DMS 273 (cell line): ENCODE results near the gene TEAD1.

Source experiments
- DNase-seq: peaks from one replicate; lab custom pipeline; 2025; ENCODE audit not compliant: unreplicated experiment; lab: John Stamatoyannopoulos, UW

Gene TEAD1

DNA sequence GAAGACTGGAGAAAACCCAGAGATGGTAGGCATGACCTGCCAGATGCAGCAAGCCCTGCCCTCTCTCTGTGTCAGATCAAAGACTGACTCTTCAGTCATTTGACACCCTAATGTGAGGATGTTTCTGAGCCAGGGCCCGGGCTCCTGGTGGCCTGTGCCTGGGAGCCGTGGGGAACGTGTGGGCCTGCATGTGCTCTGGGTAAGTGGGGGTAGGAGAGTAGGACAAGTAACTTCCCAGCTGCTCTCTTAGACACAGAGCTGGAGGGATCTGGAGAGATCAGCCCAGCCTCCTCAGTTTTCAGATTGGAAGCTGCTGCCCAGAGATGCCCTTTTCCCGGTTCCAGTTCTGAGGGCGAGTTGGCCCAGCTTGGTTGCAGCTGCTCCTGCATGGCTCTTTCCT, 110.8 kb downstream of the TEAD1 start:
- DNase-seq: peak; percentile 58

DNA sequence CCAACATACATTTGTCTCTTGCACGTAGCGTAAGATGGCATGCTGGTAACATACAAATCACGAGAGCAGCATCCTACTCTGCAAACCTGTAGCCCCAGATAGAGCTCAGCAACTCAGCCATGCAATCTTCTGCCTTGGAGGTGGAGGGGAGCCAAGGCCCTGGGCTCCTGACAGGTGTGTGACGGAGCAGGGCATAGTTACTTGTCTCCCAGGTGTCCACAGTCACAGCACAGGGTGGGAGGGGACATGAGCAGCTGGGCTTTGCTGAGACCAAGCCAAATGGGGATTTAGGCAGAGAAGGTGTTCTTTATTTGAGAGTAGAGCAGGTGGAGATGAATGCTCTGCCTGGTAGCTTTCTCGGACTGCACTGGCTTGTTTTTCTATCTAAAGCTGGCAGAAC, 111.7 kb downstream of the TEAD1 start:
- no peak for DNase-seq

DNA sequence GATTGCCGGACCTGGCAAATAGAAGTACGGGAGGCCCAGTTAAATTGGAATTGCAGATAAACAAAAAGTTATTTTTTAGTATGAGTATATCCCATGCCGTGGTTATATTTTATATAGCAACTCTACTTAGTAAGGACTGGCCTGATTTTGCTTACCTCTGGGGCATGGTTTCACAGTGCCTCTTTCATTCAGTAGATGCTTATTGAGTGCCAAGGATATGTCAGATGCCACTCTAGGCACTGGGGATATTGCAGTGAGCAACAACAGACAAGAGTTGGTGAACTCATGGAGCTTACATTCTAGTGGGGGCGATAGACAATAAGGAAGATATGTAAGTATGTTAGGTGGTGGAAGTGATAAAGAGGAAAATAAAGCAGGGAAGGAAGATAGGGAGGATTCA, 112.2 kb downstream of the TEAD1 start:
- no peak for DNase-seq

DNA sequence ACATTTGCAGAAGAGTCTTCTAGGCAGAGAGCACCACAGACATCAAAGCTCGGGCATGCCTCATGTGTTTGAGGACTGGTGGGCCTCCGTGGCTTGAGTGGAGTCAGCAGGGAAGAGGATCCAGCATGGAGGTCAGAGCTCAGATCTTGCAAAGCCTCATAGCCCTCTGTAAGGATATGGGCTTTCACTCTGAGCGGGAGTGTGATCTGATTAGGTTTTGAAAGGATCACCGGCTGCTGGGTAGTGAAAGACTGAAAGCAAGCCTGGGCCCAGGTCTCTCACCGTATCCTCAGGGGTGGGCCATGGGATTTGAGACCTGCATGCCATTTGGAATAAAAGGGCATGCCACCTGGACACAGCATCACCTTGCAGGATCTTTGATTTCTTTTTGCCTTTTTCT, 112.7 kb downstream of the TEAD1 start:
- no peak for DNase-seq

DNA sequence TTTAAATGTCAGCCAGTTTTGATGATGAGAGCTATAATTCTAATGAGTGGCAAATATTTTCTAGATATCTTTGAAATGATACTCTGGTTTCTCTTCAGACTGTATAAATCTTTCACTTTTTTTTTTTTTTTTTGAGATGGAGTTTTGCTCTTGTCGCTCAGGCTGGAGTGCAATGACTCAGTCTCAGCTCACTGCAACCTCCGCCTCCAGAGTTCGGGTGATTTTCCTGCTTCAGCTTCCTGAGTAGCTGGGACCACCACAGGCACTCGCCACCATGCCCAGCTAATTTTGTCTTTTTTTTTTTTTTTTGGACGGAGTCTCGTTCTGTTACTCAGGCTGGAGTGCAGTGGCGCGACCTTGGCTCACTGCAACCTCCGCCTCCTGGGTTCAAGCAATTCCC, 113.6 kb downstream of the TEAD1 start:
- DNase-seq: no peak

DNA sequence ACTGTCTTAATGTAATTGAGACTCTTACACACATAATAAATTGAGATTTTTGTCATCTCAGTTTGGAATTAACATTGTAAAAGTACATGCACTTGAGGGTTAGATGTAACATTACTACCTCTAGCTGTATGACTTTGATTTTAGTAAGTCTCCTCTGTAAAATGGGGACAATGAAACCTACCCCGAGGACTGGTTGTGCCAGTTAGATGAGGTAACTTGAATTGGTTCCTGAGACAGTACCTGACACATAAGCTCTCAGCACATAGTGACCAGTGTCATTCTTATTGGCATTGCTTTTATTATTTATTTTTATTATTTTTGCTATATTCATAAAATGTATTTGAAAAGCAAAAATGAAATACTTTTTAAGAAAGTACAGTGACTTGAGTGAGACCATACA, 114.8 kb downstream of the TEAD1 start:
- no peak for DNase-seq

DNA sequence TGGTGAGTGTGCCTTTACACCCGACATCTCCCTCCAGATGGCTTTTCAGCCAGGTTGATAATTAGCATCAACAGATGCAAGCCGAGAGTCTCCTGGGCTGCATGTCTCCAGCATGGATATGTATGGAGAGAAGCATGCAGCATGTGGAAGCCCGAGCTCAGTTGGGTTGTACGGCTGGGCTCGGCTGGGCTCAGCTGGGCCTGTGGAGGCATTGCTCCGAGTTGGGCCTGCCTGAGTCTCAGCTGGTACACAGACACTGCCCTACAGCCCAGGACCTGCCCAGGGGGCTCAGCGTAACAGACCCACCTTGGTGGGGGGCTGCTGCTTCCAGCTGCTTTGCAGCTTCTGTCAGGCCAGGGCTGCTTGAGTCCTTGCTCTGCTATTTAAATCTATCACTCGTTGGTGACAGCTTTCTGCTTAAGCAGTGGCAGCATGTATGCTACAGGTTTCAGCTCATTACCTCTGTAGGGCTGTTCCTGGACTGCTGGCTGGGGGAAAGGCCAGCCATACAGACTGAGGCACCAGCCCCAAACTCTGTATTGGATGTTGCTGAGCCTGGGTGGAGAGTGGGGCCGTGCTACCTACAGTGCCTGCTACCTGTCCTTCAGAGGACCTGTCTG, 115.5 kb downstream of the TEAD1 start:
- DNase-seq: peak; percentile 93

DNA sequence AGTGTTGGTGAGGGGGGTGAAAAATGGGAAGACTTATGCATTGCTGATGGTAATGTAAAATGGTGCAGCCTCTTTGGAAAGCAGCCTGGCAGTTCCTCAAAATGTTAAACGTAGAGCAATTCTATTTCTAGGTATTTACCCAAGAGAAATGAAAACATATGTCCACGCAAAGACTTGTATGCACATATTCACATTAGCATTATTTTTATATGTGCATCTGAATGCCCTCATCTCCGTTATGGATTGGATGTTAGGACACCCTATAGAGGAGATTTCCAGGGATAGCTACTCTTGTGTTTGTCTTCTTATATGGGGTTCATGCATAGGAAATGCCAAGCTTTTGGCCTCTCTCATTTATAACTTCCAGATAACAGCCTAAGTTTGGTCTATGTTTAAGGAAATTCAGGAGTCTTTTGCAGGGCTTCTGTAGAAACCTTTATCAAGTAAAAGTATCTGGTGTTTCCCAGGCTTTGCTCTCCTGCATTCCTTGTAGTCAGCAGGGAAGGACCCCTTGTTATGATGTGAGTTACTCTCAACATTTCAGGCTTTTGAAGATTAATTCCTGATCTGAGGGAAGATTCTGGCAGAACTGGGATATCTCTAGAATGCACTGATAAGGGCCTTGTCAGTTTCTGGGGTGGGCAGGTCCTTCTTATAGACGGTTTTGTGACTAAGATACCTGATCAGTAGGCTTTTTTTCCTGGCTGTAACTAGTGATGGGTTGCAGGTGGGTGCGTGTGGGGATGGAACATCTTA, 116.8 kb downstream of the TEAD1 start:
- DNase-seq: no peak

DNA sequence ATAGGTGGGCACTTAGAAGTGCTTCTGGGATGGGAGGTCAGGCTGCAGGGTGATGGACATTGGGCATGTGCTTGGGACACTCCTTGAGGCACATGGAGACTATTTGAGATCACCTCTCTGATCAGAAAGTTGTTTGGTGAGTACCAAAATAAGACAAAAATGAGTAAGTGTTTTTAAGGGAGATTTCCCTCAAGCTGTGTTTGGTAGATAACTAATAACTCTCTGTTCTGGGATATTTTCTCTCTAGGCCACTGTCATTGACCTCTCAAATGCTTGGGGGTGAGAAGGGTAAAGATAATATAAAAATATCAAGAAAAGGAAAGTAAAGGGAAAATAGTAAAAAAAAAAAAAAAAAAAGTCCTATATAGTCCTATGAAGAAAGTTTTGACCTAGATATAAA, 117.8 kb downstream of the TEAD1 start:
- DNase-seq: no peak

DNA sequence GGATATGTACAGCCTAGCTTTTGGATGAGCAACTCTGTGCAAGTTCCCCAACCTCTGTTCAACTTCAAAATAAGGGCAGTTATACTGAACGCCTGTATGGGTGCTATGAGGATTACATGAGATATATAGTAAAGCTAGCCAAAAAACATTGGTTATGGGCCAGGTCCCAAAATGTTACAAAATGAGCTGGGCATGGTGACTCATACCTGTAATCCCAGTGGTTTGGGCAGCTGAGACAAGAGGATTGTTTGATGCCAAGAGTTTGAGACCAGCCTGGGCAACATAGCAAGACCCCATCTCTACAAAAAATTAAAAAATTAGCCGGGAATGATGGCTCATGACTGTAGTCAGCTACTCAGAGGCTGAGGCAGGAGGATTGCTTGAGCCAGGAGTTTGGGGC, 118.4 kb downstream of the TEAD1 start:
- DNase-seq: peak; percentile 4

DNA sequence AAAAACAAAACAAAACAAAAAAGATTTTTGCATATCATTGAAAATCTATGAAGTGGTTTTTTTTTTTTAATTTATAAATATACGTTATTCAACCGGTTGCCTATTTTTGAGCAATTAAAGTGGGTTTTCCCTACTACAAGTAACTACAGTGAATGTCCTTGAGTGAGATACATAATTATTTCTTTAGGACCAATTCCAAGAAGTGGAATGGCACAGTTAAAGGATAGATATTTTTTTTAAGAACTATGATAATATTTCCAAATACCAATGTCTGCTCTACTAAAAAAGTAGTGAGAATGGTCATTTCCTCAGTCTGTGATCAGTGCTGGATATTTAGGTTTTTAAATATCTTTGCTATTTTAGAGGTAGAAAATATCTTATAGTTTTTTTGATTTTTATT, 118.8 kb downstream of the TEAD1 start:
- DNase-seq: no peak

DNA sequence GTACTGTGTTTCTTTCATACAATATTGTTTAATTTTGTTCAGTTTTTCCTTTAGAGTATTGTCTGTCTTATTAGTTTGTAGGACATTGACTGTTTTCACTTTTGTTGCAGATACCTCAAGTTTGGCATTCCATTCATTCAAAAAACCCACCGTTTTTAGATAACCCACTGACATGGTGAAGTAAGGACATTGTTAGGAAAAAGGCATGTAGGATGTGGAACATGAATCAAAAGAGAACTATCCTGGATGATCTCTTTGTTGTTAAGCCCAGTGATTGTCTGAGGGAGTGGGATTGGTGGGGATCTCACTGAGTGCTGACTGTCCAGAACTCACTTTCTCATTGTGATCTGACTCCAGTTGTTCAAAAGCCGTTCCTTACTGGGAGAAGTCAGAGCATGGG, 119.3 kb downstream of the TEAD1 start:
- no peak for DNase-seq

DNA sequence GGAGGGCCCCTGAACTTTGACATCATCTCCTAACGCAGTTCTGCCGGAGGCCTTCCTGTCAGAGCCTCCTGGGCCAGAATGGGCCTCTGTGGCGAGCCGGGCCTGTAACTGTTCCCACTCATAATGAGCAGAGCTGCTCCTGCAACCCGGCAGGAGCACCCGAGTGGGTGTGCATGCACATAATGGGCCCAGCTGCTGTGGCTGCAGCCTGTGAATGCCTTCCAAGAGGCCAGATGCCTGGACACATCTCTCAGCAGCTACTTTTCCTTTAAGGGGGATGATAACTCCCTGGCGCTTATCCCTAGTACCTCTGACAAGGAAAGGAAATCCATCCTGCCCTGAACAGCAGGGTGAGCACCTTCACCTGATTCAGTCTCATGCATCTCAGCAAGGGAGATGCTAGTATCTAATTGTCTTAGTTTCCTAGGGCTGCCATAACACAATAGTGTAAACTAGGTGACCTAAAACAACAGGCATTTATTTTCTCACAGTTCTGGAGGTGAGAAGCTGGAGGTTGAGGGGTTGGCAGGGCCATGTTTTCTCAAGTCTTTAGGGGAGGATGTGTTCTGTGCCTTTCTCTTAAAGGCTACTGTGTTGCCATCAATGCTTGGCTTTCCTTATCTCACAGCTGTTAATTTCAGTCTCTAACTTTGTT, 120.5 kb downstream of the TEAD1 start:
- peak; percentile 28 for DNase-seq

DNA sequence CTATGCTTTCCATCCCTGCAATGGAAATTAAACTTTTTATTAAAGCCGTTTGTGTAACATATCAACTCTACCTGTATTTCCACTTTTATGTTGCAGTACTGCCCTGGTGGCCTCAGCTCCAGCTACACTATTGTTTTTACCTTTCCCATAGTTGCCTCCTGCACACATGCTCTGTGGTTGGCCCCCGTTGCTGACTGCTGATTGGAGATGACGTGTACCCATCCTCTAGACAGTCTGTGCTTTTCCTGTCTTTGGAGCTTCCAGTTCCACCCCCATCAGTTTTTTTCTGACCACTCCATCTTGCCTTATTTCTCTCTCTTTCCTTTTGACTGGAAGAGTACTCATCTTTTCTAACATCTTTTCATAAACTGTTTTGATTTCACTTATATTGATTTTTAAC, 123.8 kb downstream of the TEAD1 start:
- no peak for DNase-seq

DNA sequence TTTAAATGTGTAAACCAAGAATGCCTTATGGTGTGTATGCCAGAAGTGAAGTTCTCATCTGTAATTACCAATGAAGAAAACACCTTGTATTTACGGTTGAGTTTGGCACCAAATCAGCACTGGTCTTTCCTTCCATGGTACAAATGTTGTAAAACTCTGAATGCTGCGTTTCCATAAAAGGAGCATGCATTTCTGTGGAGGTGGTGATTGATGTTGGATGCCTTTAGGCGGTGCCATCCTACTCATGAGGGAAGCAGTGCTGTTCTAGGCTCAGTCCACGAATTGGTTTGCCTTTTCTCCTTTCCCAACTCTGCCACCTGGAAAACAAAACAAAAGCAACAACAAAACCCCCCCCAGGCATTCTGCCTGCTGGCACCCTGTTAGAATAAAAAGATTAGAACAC, 124.4 kb downstream of the TEAD1 start:
- peak; percentile 43 for DNase-seq

DNA sequence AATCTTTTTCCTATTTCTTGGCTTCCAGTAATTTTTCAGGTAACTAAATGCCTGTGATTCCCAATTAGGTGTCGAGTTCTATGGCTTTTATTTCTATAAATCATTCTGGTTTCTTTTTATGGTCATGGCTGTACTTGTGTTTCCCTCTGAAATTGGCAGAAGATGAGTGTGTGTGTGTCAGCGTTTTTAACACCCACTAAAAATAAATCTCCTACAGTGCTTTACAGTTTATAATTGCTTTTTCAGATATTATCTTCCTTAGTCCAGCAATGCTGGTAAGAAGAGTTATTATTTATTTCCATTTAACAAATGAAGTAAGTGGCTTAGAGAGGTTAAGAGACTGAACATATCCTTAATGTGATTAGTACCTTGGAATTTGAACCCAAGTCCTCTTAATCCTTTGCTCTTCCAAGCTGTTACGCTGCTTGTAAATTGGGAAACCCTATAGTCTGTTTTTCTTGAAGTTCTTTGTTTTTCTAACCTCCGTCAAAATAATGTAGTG, 125.2 kb downstream of the TEAD1 start:
- DNase-seq: no peak

DNA sequence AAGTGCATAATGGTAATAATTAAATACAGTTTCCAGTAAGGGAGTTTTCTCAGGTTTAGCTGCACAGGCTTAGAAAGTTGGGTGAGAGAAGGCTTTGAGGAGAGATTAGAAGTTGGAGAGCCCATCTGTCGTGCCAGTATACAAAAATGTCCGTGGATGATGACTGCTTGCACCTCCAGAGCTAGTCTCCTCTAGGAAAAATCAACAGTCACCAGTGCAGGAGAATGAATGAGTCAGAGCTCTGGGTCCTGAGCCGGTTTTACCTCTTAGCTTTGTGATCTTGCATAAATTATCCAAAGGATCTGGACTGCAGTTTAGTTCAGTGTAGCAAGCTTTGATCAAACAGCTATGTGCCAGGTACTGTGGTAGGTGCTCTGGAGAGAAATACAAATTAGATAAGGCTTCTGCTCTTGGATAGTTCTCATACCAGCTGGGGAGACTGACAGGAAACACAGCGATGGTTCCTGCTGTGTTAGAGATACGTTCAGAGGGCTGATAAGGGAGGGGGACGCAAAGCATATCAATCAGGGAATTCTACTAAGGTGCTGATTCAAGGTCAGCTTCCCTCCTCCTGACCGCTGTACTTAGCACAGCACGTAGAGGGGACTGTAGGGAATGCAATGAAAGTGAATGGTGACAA, 125.9 kb downstream of the TEAD1 start:
- DNase-seq: peak; percentile 75

DNA sequence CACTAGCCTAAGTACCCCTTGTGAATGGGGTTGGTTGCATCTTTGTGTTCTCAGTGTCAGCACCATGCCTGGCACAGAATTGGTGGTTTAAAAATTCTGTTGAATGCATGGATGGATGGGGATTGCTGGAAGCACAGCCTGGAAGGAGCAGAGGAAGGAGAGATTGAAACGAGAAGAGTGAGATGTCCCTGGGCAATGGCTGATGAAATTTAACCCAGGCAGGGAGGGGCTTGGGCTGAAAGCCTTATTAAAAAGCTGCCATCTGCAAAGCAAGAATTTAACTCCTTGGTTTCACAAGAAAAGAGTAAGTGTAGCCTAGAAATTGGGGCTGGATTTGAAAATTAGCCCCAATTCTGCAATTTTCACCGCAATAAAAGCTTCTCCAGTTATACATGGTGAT, 126.7 kb downstream of the TEAD1 start:
- peak; percentile 60 for DNase-seq

DNA sequence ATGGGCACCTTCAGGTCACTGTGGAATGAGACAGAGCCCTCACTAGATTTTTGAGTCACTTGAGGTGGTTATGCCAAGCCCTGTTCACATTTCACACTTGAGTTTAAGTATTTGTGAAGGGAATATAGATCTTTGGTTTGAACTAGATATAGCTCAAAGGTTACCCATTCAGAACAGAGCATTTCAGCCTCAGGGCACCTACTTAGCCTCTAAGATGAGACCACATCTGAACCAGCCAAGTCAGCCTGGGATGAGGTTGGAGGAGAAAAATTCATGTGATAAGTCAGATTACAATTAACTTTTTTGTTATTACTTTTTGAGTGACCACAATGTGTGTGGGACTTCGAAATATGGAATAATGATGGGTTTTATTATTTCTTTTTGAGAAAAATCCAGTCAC, 127.8 kb downstream of the TEAD1 start:
- DNase-seq: no peak

DNA sequence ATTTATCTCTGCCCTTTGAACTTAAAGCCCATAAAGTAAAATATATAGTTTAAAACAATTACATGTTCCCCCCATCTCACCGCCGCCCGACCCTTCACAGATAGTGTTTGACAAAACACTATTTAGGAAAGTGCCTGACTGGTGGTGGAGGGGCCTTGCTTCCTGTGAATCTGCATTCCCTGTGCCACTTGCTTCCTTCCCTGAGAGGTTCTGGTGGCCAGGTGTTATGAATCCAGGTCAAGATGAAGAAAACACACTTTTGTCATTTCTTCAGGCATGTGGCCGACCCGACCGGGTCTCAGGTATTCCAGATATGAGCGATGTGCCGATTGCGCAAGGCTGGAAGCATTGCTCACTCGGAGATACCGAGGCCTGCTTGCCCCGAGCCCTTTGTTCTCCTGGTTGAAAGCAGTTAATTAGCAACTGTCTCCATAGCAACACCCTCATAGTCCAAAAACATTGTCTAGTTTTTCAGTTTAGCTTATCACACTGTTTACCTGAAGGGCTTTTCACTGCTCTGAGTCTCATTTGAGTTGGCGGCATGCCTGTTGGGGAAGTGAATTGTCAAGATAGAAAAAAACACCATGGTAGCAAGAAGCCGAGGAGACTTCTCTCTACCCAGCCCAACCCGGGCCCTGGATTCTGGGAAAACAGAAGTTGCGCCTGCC, 128.3 kb downstream of the TEAD1 start:
- peak; percentile 61 for DNase-seq
